NK-92 (cell line): ENCODE data around the gene RENBP.

Experiments
- DNase-seq: peaks from one replicate; lab custom pipeline; 2025; ENCODE audit not compliant: unreplicated experiment; lab: John Stamatoyannopoulos, UW

Gene RENBP

GRCh38 chrX:153934762-153935325 is 9.6 kb downstream of the RENBP start, which contains the start of gene NAA10:
Gene NAA10, minus strand, starts transcription at chrX:153935037. Its CDS starts 133 bp downstream, at chrX:153934904.
- no peak for DNase-seq

DNA sequence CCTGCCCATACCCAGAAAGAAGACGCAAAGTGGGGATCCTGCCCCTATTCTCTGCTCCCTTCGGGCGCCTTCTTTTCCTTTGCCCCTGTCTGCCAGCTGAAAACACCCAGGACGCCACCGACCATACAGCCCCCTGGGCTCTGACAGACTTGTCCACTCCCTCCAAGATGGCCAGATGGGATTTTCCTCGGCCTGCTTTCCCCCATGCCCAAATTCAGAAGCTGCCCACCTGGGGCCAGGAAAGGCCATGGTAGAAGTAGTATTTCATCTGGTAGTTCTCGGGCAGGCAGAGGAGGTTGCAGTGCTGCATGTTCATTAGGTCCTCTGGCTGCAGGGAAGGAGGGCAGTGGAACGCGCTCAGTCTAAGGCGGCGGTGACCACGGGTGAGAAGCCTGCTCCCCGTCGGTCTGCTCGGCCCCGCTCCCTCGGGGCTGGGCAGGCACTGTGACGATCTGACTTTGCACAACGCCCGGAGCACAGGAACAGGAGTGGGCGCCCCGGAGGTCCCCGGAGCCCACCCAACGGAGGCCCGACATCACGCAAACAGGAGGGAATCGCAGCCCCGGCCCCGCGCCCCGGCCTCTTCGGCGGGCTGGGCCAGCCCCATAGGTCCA is 10.2 kb downstream of the RENBP start:
- no peak for DNase-seq

- no peak for DNase-seq
Observed at GRCh38 chrX:153933748-153934147, 10.7 kb downstream of the RENBP start.

GRCh38 chrX:153932220-153932915 is 12.1 kb downstream of the RENBP start:
- DNase-seq: no peak

DNA sequence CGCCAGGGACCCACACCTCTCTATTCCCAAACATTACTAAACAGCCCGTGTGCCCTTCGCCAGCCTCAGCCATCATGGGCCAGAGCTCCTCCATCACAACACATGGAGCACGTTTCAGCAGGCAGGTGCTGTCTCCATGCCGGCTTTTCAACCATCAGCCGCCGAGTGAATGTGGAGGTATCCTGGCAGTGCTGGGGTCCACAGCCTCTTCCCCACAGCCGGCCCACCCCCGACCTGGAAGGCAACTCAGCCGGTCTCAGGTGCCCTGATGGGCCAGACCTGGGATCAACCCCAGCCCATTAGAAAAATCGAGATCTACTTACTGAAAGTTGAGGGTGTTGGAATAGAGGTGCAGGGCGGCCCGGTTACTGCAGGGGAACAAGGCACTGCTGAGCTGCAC is 12.7 kb downstream of the RENBP start:
- DNase-seq: no peak

DNA sequence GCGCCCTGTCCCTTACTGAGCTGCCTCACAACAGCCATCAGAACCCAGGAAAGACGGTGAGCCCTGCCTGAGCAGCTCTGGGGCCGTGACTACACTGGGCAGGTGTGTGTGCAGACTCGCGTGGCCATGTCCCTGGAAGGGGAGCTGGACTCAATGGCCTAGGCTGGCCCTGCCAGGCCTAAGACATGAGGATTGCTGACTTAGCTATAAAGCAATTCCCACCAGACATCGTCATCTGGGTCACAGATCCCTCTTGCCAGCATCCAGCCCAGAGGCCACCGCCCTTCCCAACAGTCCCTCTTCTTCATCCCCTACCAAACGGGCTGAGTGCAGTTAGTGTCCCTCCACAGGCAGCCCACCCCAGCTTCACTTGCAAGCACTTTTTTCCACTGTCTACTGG is 13.3 kb downstream of the RENBP start:
- no peak for DNase-seq

DNA sequence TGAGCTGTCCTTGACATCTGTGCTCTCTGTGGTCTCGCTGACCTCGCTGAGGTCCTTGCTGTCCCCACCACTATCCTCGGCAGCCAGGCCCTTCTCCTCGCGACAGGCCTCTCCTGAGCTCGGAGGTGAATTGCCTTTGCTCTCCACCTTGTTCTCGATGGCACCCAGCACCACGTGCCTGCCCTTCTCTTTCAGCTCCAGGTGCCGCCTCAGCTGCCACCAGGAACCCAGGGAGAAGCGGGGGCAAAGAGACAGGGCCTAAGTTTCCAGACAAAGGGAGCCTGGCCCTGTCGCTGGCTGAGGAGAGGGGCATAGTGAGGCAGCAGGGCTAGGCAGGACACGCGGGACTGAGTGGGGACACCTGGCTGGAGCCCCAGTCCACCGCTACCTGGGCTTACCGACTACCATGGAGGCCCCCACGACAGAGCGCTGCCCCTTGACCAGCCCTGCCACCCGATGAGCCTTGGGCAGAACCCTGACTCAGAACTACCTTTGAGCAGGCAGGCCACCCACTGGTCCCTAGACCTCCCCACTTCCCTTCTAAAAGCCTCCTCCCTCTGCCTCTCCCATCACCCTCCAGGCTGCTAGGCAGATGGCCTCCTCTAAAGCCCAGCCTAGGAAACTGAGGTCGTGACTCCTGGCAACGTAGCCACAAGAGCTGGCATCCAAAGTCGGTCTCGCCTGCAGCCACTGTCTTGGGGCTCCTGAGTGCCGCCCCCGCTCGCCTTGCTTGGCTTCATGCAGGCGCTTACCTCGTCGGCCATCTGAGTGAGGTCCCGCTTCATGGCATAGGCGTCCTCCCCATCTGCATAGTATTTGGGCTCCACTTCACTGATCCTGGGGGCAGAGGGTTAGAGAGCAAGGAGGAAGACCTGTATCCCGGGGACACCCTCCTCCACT is 14.2 kb downstream of the RENBP start:
- DNase-seq: no peak

DNA sequence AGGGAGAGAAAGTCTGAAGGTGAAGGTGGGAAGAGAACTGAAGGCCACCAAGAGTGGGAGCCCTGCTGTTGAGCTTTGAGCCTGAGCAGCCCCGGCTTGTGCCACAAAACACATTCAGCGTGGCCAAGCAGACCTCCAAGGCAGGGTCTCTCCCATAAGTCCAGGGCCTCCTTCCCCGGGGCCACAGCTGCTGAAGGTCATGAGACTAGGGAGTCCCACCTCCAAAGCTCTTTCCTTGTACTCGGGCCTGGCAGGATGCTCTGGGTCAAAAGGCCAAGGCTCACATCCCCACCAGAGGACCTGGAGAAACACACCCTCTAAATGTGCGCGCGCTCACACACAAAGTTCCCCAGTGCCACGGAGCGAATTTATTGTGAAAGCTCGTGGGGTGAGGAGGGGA is 14.9 kb downstream of the RENBP start:
- no peak for DNase-seq

- no peak for DNase-seq
Observed at GRCh38 chrX:153928846-153929245, 15.6 kb downstream of the RENBP start.

GRCh38 chrX:153927922-153928760 is 16.3 kb downstream of the RENBP start:
- peak; percentile 38 for DNase-seq

GRCh38 chrX:153927672-153927921 is 16.8 kb downstream of the RENBP start:
- DNase-seq: no peak

- DNase-seq: no peak
Observed at GRCh38 chrX:153926858-153927671, 17.4 kb downstream of the RENBP start.

GRCh38 chrX:153926552-153926857 is 17.9 kb downstream of the RENBP start:
- no peak for DNase-seq

DNA sequence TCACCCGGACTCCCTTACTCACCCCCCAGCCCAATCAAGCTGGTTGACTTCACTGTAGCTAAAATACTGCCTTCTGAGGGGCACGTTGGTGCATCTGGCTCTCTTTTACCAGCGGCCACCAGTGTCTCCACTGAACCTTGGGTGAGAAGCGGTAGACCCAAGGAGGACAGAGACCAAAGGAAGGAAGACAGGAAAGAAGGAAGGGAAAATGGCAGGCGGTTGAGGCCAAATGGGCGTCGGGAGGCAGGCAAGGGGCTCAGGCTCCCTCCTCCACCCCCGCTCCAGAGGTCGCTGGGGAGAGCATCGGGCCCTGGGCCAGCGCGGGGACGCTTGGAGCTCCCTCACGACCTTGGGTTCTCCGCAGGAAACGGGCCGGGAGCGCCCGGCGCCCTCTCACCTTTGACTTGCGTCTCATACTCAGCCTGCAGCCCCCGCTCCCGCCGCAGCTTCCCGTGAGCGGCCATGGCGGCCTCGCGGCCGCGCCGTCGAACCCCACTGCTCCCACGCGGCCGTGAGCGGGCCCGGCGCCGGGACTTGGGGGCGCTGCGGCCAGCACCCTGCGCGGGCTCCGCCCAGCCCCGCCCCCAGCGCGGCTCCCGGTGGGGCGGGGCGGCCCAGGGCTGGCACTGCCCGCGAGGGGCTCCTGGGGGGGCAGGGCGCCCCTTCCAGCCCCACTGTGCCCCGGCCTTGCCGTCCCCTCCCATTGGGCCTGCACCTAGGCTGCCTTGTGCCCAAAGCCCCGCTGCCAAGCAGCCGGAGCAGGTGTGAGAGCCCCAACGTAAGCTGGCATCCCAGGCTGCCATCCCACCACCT is 18.5 kb downstream of the RENBP start, which contains the start of gene ARHGAP4:
TSS of gene ARHGAP4 (minus strand) at position 526 of the 813 bp plus-strand sequence. CDS start at position 464, 62 bp downstream.
- no peak for DNase-seq

DNA sequence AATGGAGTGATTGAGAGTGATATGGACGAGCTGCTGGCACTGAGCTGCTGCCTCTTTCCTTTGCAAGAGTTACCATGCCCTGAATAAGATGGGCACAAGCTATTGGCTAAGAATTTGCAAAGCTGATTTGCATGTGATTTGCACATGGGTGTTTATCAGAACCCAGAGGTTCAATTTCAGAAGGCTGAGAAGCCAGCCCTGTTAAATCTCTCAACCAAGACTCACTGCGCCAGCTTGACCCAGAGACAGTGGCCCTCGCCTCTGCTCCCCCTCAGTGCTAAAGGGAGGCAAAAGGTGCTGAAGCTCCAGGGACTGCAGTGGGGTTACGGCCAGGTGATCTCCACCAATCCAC is 19.1 kb downstream of the RENBP start:
- no peak for DNase-seq

- DNase-seq: no peak
Observed at GRCh38 chrX:153924149-153924861, 20.1 kb downstream of the RENBP start.

GRCh38 chrX:153922932-153923857 is 21.2 kb downstream of the RENBP start:
- DNase-seq: no peak
